HUDEP-2 (cell line): Measurements from ENCODE around the gene RTN4IP1.

Experiments used
- DNase-seq, 76 experiments: peaks; one replicate each; lab custom pipeline; 2025; ENCODE audit not compliant: unreplicated experiment in 76 of 76; lab: John Stamatoyannopoulos, UW

RTN4IP1 gene

GRCh38 chr6:106525882-106526275, 103.4 kb downstream of the RTN4IP1 start:
- DNase-seq = no peak

GRCh38 chr6:106525107-106525881, 104.0 kb downstream of the RTN4IP1 start:
- no peak for DNase-seq

- DNase-seq = no peak
Measured at GRCh38 chr6:106522562-106523250, 106.6 kb downstream of the RTN4IP1 start.
